DND-41 (cell line): ENCODE results near the gene EYS.

Experiments used
- EZH2 ChIP-seq: IDR thresholded peaks from 3 replicates; pipeline ENCODE4 v1.6.1; 2012; ENCODE audit warnings: borderline replicate concordance, low read depth, mild to moderate bottlenecking, moderate library complexity, low read length, inconsistent platforms; ENCODE audit not compliant: severe bottlenecking
- TF ChIP-seq, protein P1 (sequence below): IDR thresholded peaks from 2 replicates; pipeline ENCODE4 v1.5.1; 2012; ENCODE audit warnings: borderline replicate concordance, low read length, moderate library complexity, mild to moderate bottlenecking; ENCODE audit not compliant: poor library complexity, severe bottlenecking; ENCODE audit errors: extremely low read depth

DNA sequence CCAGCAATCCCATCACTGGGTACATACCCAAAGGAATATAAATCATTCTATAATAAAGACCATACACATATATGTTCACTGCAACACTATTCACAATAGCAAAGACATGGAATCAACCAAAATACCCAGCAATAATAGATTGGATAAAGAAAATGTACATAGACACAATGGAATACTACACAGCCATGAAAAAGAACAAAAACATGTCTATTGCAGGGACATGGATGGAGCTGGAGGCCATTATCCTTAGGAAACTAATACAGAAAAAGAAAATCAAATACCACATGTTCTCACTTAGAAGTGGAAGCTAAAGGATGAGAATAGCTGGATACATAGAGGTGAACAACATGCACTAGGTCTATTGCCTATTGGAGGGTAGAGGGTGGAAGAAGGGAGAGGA lies 1396.8 kb downstream of the EYS start:
- TF ChIP-seq, protein P1, sequence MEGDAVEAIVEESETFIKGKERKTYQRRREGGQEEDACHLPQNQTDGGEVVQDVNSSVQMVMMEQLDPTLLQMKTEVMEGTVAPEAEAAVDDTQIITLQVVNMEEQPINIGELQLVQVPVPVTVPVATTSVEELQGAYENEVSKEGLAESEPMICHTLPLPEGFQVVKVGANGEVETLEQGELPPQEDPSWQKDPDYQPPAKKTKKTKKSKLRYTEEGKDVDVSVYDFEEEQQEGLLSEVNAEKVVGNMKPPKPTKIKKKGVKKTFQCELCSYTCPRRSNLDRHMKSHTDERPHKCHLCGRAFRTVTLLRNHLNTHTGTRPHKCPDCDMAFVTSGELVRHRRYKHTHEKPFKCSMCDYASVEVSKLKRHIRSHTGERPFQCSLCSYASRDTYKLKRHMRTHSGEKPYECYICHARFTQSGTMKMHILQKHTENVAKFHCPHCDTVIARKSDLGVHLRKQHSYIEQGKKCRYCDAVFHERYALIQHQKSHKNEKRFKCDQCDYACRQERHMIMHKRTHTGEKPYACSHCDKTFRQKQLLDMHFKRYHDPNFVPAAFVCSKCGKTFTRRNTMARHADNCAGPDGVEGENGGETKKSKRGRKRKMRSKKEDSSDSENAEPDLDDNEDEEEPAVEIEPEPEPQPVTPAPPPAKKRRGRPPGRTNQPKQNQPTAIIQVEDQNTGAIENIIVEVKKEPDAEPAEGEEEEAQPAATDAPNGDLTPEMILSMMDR = no peak
- TF ChIP-seq EZH2 = no peak
